ENCODE measurements around the gene DDX3X. TPM values are rescaled to one million over a fixed set of nuclear protein-coding genes. Genes with fewer than 3 reads are reported as not detected.

The DDX3X gene
- total and polyA plus RNA-seq, 8 donors, result 23.2 to 142 (median 96.4) TPM

DNA sequence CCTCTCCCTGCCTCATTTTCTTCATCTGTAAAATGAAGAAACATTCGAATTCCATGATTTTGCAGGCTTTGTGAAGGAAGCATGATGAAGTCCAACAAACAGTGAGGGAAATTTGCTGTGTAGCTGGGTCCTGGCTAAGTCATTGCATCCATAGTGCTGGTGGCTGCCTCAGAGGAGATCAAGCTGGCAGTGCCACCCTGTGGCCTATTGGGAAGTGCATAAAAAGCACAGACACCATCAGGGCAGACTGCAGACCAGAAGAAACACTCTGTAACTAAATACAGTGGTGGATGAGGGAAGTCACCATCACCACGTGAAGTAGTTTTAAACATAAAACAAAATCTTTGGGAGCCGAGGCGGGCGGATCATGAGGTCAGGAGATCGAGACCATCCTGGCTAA, 40.7 kb upstream of the DDX3X start:
- ATAC-seq, result peak in 1 of 4 donors; percentile 17
- H3K27ac ChIP-seq, result no peak overlapping the region
- H3K27me3 ChIP-seq, result no peaks in the 10 kb centered on the region
- H3K4me3 ChIP-seq, result no peak overlapping the region
- WGBS, 2 donors, result 81 to 83% methylated on average over 6 of the region's 6 CpGs
- no peaks in the 10 kb centered on the region for H3K4me1 ChIP-seq
- no peaks in the 10 kb centered on the region for H3K9me3 ChIP-seq
- TF ChIP-seq, protein P1, sequence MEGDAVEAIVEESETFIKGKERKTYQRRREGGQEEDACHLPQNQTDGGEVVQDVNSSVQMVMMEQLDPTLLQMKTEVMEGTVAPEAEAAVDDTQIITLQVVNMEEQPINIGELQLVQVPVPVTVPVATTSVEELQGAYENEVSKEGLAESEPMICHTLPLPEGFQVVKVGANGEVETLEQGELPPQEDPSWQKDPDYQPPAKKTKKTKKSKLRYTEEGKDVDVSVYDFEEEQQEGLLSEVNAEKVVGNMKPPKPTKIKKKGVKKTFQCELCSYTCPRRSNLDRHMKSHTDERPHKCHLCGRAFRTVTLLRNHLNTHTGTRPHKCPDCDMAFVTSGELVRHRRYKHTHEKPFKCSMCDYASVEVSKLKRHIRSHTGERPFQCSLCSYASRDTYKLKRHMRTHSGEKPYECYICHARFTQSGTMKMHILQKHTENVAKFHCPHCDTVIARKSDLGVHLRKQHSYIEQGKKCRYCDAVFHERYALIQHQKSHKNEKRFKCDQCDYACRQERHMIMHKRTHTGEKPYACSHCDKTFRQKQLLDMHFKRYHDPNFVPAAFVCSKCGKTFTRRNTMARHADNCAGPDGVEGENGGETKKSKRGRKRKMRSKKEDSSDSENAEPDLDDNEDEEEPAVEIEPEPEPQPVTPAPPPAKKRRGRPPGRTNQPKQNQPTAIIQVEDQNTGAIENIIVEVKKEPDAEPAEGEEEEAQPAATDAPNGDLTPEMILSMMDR (IDR thresholded peaks at IDR 0.05), result no peak
- DNase-seq, result no peak
- H3K36me3 ChIP-seq, result no peaks in the 10 kb centered on the region
- intact Hi-C loops (cut with DNase I), result no loop called here
- no peak for FAIRE-seq

DNA sequence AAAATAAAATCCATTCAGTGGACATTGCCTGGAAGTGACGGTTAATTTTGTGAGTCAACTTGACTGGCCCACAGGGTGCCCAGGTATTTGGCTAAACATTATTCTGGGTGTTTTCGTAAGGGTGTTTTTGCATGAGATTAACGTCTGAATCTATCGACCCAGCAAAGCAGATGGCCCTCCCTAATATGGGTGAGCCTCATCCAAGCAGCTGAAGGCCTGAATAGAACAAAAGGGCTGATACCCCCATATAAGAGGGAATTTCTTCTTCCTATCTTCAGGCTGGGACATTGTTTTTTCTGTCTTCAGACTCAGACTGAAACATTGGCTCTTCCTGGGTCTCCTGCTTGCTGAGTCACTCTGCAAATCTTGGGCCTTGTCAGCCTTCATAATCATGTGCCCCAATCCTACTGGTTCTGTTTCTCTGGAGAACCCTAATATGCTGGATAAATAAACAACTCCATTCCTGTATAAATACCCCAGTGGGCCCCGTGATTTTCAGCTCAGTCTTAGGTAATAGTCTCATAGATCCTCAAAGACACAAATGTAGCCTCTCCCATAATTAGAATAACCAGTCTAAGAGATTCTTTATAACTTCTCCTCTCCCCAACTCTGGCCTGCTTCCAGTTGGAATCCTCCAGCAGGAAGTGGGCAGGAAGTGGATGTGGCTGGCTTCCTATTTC, 33.1 kb upstream of the DDX3X start:
- peak in 1 of 4 donors; percentile 18 for ATAC-seq
- H3K9me3 ChIP-seq, result no peaks in the 10 kb centered on the region
- WGBS, 2 donors, result 87 to 89% methylated on average over 5 of the region's 5 CpGs
- no peak for FAIRE-seq
- H3K36me3 ChIP-seq, result no peaks in the 10 kb centered on the region
- H3K27ac ChIP-seq, result no peak overlapping the region
- H3K4me3 ChIP-seq, result no peak overlapping the region
- TF ChIP-seq, protein P1 (IDR thresholded peaks at IDR 0.05), result no peak
- intact Hi-C loops (cut with DNase I), result no loop called here
- no peaks in the 10 kb centered on the region for H3K4me1 ChIP-seq
- no peaks in the 10 kb centered on the region for H3K27me3 ChIP-seq
- no peak for DNase-seq

DNA sequence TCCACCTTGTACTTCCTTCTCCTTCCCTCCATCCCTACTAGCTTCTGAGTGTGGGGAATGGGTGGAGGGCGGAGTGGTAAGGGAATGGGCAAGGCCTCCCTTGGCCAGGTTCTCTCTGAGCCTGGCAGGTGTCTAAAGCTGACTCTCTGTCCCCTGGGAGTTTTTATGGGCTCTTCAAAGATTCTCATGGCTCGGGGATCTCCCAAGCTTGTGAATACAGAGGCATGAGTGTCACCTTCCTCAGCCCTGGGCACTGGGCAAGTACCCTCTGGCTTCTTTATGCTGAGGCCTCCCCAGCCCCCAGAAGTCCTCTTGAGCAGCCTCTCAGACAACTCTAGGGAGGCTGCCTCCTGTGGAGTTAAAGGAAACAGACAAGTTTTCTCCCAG, 32.5 kb upstream of the DDX3X start:
- no peak for FAIRE-seq
- TF ChIP-seq, protein P1 (IDR thresholded peaks at IDR 0.05), result no peak
- no peak for DNase-seq
- Histone ChIP-seq H3K4me1 (no peaks in the 10 kb centered on the region), H3K9me3 (no peaks in the 10 kb centered on the region), H3K27me3 (no peaks in the 10 kb centered on the region), H3K4me3 (no peak overlapping the region), H3K27ac (no peak overlapping the region), H3K36me3 (no peaks in the 10 kb centered on the region)
- no peak for ATAC-seq
- intact Hi-C loops (cut with DNase I), result no loop called here
- 85 to 91% methylated on average over 2 of the region's 2 CpGs for WGBS, 2 donors

DNA sequence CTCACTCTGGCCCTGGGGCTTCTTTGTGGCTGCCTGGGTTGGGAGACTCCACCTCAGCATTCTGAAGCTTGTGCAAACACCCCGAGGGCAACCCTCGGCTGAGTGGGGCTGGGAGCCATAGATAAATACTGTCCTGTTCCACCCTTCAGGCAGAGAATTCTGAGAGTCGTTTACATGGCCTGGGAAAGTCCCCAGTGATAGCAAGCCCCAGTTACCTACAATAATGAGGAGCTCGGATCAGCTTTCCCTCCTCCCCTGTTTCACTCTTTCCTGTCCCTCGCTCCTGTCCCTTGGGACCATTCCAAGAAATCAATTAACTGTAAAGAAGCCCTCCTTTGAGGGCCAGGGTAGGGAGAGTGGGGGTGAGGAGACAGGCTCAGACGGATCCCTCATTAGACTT, 31.6 kb upstream of the DDX3X start:
- H3K27ac ChIP-seq, result no peak overlapping the region
- no peak overlapping the region for H3K4me3 ChIP-seq
- TF ChIP-seq, protein P1 (IDR thresholded peaks at IDR 0.05), result no peak
- H3K27me3 ChIP-seq, result no peaks in the 10 kb centered on the region
- no peak for FAIRE-seq
- DNase-seq, result no peak
- 57 to 66% methylated on average over 6 of the region's 6 CpGs for WGBS, 2 donors
- intact Hi-C loops (cut with DNase I), result no loop called here
- no peaks in the 10 kb centered on the region for H3K36me3 ChIP-seq
- no peaks in the 10 kb centered on the region for H3K9me3 ChIP-seq
- no peak for ATAC-seq
- H3K4me1 ChIP-seq, result no peaks in the 10 kb centered on the region

DNA sequence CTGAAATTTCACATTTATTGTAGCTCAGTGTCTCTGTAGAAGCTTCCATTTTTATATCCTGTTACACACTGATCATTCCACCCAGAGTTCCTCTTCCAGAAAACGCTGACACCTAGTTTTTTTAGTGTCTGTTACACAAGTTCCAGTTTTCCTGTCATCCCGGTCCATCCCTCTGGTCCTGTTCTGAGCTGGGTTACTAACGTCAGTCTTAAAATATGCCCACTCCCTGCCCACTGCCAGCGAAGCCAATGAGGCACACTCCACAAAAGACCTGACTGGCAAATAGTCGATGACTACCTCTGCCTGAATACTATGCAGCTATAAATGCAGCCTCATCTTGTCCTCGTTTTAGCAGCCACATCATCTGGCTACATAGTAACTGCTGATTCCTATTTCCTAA, 30.9 kb upstream of the DDX3X start:
- no peak for FAIRE-seq

More for the DNA sequence above, 30.9 kb upstream of the DDX3X start:
- H3K27me3 ChIP-seq, result no peaks in the 10 kb centered on the region
- intact Hi-C loops (cut with DNase I), result no loop called here
- H3K36me3 ChIP-seq, result no peaks in the 10 kb centered on the region
- no peaks in the 10 kb centered on the region for H3K4me1 ChIP-seq
- H3K27ac ChIP-seq, result no peak overlapping the region
- H3K9me3 ChIP-seq, result no peaks in the 10 kb centered on the region
- WGBS, 2 donors, result 72 to 78% methylated on average over 6 of the region's 6 CpGs
- peak in 1 of 4 donors; percentile 54 for ATAC-seq
- TF ChIP-seq, protein P1 (IDR thresholded peaks at IDR 0.05), result no peak
- DNase-seq, result no peak
- no peak overlapping the region for H3K4me3 ChIP-seq

Measured in pancreas (tissue), 10 donors.